PC-3 (cell line): ENCODE data around the gene CCNQ.

Experiments
- CTCF ChIP-seq: fragments of 300-600 bp; sonication (generic); conservative IDR thresholded peaks from 2 replicates; pipeline ENCODE4 v1.5.1; 2017; ENCODE audit warnings: antibody characterized with exemption, low read depth, mild to moderate bottlenecking, low read length
- EZH2 ChIP-seq: fragments of 300-600 bp; sonication (generic); IDR thresholded peaks from one replicate; pipeline ENCODE4 v1.6.1; 2017; ENCODE audit warnings: antibody characterized with exemption, mild to moderate bottlenecking, low read length; ENCODE audit not compliant: unreplicated experiment
- EZH2phosphoT487 ChIP-seq: fragments of 300-600 bp; sonication (generic); IDR thresholded peaks from 2 replicates; pipeline ENCODE4 v1.6.1; 2018; ENCODE audit warnings: mild to moderate bottlenecking, antibody characterized with exemption, low read length, borderline replicate concordance

GRCh38 chrX:153635788-153636668, 37.1 kb upstream of the CCNQ start:
- TF ChIP-seq CTCF (peak; percentile 52; the same call in 1 of the 2 replicates), EZH2 (no peak), EZH2phosphoT487 (no peak)
